HG02759 (cell line): Measurements from ENCODE around the gene ANKRD36B.
A peak's percentile ranks its signal among the peaks of the same experiment; 100 is the strongest.
"Not testable (repeated sequence)": the region's sequence is repeated elsewhere in the genome, so short reads cannot be mapped to it uniquely, and the experiment has no call there.

Experiments
- ATAC-seq: cut with Tn5 transposase; IDR thresholded peaks from one replicate; pipeline ENCODE4 v1.9.1; 2021; ENCODE audit warnings: mild to moderate bottlenecking, moderate library complexity; ENCODE audit not compliant: unreplicated experiment

The ANKRD36B gene

DNA sequence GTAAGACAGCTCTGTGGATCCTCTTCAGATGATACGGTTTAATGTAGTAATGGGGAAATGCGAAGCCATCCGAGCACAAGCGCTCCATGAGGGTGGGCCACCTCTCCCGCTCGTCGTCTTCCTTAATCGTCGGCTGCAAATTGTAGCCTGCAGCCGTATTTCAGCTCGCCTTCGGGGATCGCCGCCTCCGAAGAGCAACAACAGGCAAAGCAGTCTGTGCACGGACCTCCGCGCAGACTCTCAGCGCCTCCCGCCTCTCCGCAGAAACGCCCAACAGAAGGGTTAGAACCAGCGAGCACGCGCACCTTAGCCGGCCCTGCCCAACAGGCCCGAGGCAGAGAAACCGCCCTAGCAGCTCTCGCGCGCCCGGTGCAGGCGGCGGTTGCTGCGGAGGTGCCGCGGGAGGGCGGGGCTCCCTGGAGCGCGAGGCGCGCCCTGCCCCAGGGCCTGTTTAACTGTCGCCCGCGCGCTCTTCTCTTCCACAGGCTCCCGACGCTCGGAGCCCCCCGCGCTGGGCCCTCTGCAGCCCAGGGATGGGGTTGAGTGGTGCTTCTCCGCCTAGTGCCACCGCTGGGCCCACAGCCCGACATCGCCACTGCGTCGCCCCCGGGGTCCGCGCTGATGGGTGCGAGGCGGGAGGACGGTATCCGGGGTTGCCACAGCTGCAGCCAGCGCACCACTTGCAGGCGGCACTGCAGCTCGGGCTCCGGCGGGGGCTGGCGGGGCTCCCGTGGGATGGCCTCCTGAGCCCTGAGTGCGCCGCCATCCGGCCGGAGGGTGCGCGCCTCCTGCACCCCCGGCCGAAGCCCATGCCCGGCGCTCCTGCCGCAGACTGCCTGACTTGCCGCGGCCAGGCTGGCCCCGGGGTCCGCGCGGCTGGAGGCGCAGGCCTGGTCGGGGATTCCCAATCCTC lies at the start of gene ANKRD36B:
ANKRD36B (minus strand) TSS at position 280 of the 913 bp plus-strand sequence; CDS start at position 88, 192 bp downstream.
- ATAC-seq, result peak; percentile 80

DNA sequence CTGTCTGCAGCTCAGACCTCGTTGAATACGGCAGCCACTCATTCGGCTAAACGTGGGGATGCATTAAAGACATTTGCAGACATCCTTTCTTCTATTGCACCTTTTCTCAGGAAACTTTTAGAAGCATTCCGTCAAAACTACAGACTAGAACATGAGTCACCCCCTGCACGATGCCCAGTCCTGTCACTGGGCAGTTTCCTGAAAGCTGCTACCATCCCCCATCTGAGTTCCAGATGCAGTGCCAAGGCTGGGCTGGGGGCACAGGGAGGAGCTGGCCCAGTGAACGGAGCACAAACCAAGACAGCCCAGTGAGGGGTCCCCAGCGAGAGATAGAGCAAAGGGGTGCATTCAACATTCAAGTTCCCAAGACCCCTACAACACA lies 36.4 kb upstream of the ANKRD36B start:
- not testable (repeated sequence) for ATAC-seq

DNA sequence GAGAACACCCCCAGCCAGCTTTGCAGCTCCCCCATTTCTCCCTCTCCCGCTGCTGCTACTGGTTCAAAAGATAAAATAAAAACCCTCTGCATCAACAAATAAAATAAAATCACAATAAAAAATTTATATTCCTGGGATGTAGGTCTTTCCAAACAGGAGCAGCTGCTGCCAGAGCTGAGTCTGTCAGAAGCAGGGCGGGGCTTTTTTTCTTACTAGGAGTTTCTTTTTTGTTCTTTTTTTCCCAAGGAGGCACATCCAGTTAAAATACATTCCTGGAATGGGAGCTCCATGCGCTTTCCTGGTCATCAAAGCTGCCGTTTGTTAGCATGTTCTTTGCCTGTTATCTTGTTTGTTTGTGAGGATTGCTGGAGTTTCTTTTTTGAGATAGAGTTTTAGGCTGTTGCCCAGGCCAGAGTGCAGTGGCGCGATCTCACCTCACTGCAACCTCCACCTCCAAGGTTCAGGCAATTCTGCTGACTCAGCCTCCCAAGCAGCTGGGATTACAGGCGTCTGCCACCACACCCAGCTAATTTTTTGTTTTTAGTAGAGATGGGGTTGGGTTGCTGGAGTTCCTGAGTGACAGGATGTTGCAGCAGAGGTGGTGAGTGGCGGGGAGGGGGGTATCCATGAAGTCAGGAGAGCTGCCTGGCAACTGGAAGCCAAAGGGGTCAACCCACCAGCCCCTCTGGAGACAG lies 35.8 kb upstream of the ANKRD36B start:
- not testable (repeated sequence) for ATAC-seq

DNA sequence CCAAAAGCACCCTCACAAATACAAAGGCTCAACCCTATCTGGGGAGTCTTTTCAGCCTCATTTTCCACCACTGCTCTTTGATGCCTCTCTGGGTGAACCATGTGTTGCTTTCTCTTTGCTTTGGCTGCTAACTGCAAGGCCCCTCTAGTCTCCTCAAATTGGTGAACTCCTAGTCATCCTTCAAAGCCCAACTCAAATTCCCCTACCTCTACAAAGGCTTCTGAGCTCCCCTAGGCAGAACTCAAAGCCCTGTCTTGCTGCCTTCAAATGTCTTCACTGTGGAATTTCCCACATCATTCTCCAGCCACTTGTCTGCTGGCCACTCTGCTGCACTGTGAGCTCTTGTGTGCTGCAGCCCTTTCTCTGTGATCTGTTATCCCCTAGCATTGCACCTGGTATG lies 33.3 kb upstream of the ANKRD36B start:
- not testable (repeated sequence) for ATAC-seq

DNA sequence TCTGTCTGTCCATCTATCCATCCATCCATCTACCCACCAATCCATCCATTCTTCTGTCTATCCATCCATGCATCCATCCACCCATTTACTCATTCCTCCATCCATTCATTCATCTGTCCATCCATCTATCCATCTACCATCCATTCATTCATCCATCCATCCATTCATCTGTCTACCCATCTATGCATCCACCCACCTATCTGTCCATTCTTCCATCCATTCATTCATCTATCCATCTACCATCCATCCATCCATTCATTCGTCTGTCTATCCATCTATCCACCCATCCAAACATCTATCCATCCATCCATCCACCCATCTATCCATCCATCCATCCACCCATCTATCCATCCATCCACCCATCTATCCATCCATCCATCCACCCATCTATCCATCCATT lies 30.8 kb upstream of the ANKRD36B start:
- ATAC-seq, result not testable (repeated sequence)

DNA sequence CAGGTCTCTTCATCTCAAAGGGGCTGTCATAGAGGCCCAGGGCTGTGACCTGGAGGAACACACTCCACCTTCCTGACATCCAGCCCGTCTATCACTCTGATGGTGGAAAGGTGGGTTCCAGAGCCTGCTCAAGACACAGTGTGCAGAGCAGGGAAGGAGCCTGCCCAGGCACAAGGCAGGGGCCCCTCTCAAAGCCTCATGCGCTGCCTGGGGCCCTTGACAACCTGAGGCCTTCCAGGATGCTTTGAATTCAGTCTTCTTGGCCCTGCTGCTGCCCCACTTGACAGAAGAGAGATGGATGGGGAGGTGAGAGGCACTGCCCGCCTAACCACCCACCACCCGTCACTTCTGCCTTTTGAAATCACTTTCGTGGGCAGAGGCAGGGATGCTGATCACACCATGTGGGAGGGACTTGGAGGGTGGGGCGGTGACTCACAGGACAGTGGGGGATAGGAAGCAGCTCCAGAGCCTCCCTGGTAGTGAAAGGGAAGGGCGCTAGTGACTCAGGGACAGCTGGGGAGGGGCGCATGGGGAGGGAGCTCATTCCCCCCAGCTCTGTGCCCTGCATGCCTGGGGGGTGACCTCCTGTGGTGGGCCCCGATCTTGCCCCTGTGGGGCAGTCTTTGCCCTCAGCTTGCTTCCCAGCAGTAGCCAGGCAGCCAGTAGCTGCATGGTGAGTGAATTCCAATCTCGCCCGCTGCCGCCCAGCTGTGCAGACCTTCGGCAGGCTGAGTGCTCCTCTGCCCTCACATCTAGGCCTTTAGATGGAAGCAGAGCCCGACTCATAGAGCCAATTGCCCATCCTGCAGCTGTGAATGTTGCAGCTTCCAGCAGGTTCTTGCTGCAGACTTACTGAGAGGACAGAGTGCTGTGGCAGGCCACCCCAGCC lies 29.5 kb upstream of the ANKRD36B start:
- ATAC-seq, result not testable (repeated sequence)

DNA sequence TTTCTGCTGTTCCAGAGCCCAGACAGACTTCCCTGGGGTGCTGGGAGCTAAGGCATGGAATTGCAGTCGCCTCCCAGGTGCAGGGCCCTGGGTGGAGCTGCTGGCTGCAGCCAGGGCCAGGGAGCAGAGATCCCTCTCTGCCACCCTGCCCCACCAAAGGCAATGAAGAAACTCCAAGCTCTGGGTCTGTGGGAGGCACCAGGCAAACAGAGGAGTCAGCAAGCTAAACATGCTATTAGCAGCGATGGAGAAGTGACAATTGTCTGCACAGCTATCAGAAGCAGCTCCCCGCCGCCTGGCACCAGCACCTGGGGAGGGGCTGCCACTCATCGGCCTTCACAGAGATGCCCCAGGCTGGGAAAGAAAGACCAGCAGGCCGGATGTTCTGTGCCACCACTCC lies 28.2 kb upstream of the ANKRD36B start:
- no peak for ATAC-seq

DNA sequence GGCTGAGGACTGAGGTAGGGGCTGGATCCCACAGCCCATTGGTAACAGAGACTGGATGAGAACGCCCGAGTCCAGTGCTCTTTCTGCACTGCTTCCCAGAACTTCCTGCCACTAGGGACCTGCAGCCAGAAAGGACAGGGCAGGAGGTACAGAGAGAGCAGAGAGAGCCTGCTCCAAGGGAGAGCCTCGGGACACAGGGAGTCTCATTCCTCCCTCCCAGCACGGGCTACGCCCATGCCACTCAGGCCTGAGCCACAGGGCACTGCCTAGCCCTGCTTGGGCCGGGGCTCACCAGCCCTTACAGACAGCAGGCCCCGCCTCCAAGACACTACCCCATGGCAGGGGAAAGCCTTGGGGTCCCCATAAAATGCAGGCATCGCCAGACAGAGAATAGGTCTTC lies 26.1 kb upstream of the ANKRD36B start:
- not testable (repeated sequence) for ATAC-seq

DNA sequence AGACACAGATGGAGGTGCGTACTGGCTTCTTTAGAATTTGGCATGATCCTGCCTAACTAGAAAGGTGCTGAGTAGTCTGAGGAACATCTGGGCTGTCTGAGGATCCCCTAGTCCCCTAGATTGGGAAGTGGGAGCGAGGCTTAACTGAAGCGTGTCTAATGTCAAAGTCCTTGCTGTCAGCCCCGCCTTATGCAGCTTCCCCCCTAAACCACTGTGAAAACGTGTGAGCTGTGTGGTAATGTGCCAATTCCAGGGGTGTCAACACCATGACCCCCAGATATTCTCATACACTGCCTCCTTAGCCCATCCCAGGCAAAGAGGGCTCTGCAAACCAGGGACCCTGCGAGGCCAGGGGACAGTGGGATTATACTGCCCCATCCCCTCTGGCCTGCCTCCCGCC lies 22.2 kb upstream of the ANKRD36B start:
- ATAC-seq, result not testable (repeated sequence)

DNA sequence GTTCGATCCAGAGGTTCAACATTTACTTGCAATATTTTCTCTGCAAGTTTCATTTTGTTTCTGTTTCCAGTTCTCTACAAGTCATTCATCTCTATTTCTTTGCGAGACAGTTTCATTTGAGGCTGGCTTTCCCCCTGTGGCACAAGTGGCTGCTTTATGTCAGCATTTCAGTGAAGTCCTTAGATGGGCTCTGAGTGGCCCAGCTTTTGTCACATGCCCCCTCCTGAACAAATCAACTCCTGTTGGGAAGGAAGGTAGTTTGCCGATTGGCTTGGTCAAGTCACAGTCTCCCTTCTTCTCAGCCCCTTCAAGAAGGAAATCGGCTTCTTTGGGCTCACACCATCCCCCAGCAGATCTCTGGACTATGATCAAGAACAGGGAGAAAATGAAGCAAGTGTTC lies 19.1 kb upstream of the ANKRD36B start:
- ATAC-seq, result not testable (repeated sequence)

DNA sequence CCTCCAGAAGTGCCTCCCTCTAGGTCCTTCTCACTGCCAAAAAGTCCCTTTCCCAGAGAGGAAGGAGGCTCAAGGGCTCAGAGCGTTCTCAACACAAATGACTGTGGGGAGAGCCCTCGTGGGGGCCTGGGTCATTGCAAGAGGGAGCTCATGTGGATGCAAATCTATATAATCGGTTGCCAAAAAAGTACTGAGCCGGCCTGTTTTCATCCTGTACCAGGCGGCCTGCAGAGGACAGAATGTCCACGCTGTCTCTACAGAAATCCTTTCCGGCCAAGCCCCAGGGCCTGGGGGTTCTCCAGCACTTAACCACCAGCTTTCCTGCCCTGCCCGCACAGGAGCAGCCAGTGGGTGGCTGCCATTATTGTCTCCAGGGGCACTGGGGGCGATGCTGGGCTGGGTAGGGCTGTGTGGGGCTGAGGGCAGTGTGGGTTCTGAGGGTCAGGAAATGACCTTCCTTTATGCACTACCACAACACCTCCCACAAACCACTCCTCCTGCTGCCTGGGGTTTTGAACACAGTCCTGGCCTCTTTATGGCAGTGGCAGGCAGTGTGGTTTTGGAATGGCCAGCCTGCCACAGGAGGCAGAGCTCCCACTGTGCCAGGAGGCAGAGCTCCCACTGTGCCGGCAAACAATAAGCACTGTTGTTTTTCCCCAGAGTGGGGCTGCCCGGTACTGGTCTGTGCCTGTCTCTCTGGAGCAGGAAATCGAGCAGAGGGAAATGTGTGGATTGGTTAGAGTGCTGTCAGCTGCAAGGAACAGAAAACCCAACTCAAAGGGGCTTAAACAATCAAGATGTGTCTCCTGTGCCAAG lies 16.1 kb upstream of the ANKRD36B start:
- ATAC-seq, result not testable (repeated sequence)

DNA sequence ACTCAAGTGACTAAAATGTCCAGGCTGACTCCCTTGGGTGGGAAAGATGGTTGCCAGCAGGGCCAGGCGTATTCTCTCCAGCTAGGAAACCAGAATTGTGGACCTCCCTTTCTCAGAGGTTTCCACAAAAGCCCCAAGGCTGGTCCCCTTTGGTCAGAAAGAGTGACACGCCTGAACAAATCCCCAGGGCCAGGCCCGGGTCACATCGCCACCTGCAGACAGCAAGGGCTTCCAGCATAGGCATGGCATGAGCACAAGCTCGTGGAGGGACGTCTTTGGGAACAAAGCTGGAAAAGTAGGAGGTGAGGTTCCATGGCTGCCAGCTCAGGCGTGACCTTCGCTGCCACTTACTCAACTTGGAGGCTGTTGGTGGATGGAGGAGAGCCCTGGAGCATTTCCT lies 15.4 kb upstream of the ANKRD36B start:
- ATAC-seq, result not testable (repeated sequence)

DNA sequence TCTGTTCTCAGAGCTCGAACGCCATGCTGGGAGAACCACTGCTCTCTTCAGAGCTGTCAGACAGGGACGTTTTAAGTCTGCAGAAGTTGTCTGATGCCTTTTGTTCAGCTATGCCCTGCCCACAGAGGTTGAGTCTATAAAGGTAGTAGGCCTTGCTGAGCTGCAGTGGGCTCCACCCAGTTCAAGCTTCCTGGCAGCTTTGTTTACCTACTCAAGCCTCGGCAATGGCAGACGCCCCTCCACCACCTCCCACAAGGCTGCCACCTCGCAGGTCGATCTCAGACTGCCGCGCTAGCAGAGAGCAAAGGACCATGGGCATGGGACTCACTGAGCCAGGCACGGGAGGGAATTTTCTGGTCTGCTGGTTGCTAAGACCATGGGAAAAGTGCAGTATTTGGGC lies 11.9 kb upstream of the ANKRD36B start:
- ATAC-seq, result not testable (repeated sequence)

DNA sequence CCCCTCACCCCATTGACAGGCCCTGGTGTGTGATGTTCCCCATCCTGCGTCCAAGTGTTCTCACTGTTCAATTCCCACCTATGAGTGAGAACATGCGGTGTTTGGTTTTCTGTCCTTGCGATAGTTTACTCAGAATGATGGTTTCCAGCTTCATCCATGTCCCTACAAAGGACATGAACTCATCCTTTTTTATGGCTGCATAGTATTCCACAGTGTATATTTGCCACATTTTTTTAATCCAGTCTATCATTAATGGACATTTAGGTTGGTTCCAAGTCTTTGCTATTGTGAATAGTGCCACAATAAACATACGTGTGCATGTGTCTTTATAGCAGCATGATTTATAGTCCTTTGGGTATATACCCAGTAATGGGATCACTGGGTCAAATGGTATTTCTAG lies 6.5 kb upstream of the ANKRD36B start:
- not testable (repeated sequence) for ATAC-seq

DNA sequence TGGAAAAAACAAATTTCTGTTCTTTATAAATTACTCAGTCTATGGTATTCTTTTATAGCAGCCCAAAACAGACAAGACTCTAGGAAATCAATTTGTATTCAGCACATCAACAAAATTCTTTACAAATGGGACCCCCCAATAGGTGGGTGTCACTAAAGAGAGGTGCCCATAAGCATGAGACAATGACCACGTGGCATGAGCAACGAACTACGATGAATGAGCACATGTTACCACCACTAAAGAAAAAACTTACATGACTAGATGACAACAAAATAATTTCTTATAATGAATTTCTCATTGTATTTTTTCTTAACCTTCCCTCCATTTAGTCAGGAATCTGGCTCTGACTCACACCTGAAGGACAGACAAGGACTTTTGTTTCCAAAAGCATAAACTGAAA lies 3.8 kb upstream of the ANKRD36B start:
- not testable (repeated sequence) for ATAC-seq

DNA sequence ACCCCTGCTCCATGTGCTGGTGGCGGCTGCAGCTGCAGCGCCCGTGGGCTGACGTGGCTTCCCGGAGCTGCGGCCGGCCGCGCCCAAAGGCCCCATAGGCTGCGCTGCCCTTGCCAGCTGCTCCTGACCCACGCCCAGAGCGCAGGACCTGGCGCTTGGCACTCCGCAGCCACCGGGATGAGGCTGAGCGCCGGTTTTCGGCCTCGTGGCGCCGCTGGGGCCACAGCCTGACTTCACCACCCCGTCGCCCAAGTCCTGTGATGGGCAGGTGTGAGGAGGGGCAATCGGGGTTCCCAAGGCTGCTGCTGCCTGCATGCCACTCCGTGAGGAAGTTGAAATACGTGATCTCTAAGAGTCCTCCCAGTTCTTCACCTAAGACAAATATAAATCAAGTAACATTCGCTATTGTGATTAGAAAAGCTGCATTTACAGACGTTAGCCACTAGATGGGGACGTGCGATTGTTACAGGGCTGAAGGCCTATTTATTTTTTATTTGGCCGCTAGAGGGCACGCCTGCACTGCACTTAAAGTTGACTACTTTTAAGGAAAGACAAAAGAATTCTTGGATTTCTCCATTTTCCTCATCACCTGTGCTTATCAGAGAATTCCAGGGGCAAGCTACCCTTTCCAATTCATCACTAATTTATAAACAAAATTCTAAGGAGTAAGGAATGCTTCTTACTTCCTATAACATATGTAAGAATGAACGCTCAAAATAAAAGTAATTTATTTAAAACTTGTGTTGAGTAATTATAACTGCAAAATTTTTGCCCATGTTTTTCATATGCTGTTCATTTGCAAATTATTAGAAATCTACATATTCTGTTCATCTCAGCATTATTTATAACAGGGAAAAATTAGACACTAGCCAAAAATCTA lies 1.1 kb upstream of the ANKRD36B start:
- ATAC-seq, result peak; percentile 56

DNA sequence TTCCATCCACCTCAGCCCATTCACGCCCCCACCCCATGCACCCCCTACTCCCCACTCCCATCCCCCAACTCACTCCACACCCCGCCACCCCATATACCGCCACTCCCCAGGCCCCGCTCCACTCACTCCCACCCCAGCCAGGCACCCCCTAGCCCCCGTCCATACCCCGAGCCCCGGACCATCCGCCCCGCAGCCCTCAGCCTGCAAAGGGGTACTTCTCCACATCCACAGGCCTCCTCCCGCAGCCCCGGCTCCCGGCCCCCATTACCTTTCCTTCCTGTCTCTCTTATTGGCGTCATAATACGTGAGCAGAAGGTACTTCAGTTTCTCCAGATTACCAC lies 450 bp downstream of the ANKRD36B start:
- ATAC-seq, result not testable (repeated sequence)

DNA sequence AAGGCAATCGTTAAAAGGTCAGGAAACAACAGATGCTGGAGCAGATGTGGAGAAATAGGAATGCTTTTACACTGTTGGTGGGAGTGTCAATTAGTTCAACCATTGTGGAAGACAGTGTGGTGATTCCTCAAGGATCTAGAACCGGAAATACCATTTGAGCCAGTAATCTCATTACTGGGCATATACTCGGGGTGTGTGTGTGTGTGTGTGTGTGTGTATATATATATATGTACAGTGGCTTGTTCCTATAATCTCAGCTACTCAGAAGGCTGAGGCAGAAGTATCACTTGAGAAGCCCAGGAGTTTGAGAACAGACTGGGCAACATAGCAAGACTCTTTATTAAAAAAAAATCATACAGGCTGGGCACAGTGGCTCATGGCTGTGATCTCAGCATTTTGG lies 24.0 kb downstream of the ANKRD36B start:
- not testable (repeated sequence) for ATAC-seq

DNA sequence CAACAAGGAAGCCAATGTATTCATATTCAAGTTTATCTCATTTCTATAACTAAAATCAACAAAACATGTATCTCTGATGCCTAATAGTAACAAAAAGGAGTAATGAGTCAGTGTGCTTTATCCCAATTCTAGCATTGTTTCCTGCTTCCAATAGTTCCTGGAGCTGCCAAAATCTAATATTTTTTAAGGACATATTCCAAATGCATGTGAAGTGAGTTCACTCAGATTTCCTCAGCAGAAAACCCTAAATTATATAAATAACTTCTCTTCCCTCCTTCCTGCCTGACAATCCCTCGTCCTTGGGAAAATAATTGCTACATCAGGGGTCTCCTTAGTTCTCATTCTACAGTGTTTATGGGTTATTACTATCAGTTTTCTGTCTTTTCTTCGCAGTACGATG lies 37.3 kb downstream of the ANKRD36B start:
- not testable (repeated sequence) for ATAC-seq
